GM21381 (cell line): ENCODE data around the gene ADCYAP1R1.

Experiments used
- ATAC-seq: cut with Tn5 transposase; IDR thresholded peaks from one replicate; pipeline ENCODE4 v1.9.1; 2021; ENCODE audit warnings: mild to moderate bottlenecking, moderate library complexity; ENCODE audit not compliant: unreplicated experiment

Gene ADCYAP1R1

DNA sequence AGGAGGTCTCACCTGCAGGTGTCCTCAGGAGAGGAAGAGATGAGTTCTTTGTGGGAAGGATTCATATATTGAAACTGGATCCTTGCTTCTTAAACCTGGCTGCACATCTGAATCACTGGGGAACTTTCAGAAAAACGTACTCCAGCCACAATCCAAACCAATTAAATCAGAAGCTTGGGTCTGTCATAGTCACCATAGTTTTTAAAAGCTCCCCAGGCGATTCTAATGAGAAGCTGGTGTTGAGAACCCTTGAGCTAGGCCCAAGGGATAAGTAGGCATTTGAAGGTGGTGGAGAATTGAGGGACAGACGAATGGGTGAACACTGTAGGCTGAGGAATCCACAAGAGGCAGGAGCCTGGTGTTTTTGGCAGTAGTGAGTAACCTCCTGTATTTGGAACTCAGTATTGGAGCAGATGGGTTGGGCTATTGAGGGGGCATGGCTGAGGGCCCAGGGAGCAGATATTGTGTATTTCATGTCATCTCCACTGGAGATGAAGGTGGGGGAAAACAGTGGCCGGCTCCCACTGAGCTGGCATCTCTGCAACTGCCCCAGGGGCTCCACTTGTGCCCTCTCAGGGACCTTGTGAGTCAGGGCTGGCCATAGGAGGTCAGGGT lies 14.5 kb downstream of the ADCYAP1R1 start:
- ATAC-seq: no peak

DNA sequence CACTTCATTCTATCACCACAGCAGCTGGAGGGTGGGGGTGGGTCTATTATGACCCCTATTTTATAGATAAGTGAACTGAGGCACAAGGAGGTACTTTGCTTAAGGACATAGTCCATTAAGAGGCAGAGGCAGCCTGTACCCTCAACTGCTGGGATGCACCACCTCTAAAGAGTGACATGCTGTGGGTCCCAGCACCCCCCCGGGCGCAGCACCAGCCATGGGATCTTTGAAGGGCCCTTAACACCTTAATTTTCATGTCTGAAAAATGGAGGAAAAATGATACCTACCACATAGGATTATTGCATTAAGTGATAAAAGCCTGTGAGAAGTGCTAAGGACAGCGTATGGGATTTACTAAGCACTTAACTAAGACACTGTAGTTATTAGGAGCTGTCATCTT lies 15.4 kb downstream of the ADCYAP1R1 start:
- ATAC-seq: no peak

DNA sequence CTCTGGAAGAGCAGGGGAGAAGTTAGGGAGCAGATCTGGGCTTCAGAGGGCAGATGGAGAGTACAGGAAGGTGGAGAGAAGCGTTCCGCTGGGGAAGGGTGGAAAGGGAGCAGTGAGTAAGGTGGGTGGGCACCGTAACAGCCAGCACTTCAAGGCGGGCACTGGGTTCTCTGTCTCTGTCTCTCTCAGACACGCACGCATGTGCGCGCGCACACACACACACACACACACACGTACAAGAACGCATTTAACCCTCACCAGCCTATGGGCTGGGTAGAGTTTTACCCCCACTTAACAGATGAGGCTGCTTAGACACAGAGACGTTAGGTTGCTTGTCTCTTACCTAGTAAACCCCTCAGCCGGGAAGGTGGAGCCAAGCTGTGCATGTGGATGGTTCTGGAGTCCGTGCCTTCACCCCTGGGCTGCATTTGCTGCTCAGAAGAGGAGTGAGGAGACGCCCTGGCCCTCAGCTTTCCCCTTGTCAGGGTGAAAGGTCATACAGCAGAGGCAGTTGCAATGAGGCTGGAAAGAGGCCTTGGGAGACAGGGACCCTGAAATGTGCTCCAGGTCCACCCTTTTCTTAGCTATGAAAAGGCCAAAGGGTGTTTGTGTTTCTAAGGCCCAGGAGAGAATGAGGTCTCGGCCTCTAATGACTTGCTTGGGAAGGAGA lies 16.0 kb downstream of the ADCYAP1R1 start:
- ATAC-seq: no peak

GRCh38 chr7:31069860-31070555 lies 17.9 kb downstream of the ADCYAP1R1 start:
- no peak for ATAC-seq

GRCh38 chr7:31070991-31071644 lies 19.0 kb downstream of the ADCYAP1R1 start:
- ATAC-seq: no peak

GRCh38 chr7:31071645-31072029 lies 19.5 kb downstream of the ADCYAP1R1 start:
- ATAC-seq: no peak

- no peak for ATAC-seq
These were observed 21.4 kb downstream of the ADCYAP1R1 start for GRCh38 chr7:31073326-31074119.

- no peak for ATAC-seq
These were observed 21.9 kb downstream of the ADCYAP1R1 start for GRCh38 chr7:31074120-31074383.

GRCh38 chr7:31074403-31075085 lies 22.4 kb downstream of the ADCYAP1R1 start:
- no peak for ATAC-seq

GRCh38 chr7:31075086-31075405 lies 22.9 kb downstream of the ADCYAP1R1 start:
- ATAC-seq: no peak

DNA sequence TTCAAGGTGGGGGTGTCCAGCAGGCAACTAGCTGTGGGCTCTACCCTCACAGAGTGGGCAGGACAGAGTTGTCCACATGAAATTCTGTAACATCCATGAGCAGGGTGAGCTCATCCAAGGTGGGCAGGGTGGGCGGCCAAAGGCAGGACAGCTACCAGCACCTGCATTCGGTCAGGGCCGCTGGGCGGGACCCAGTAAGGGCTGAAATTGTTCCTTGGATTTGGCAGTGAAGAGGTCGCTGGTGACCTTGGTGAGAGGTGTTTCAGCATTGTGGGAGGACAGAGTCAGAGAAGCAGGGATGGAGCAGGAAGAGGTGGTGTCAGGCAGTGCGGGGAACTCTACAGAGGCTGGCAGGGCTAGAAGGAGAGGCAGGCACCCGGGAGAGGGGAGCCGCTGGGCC lies 23.9 kb downstream of the ADCYAP1R1 start:
- no peak for ATAC-seq

DNA sequence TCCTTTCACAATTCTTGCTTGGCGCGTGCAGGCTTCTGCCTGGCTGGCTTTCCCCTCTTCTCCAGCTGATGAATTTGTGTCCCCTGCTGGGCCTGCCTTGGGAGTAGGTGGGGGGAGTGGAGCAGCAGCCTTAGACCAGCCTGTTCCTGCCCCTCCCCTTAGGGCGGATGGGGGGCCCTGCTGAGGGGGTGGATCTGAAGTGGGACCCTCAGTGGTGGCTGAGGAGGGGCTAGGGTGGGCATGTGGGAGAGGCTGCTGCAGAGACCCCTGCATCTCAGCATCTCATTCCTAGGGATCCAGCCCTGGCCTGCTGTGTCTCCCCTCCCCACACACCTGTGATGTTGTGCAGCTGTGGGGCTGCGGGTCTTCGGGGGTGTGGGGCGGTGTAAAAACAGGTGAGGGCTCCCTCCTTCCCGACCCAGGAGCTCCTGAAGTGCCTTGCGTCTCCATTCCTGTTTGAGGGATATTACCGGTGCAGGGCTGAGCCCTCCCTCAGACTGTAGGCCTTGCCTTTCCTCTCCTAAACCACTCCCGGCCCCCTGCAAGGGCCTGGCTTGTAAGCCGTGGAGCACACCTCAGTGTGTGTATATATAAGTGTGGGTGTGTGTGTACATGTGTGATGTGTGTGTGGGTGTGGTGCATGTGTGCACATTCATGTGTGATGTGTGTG lies 24.7 kb downstream of the ADCYAP1R1 start:
- no peak for ATAC-seq

DNA sequence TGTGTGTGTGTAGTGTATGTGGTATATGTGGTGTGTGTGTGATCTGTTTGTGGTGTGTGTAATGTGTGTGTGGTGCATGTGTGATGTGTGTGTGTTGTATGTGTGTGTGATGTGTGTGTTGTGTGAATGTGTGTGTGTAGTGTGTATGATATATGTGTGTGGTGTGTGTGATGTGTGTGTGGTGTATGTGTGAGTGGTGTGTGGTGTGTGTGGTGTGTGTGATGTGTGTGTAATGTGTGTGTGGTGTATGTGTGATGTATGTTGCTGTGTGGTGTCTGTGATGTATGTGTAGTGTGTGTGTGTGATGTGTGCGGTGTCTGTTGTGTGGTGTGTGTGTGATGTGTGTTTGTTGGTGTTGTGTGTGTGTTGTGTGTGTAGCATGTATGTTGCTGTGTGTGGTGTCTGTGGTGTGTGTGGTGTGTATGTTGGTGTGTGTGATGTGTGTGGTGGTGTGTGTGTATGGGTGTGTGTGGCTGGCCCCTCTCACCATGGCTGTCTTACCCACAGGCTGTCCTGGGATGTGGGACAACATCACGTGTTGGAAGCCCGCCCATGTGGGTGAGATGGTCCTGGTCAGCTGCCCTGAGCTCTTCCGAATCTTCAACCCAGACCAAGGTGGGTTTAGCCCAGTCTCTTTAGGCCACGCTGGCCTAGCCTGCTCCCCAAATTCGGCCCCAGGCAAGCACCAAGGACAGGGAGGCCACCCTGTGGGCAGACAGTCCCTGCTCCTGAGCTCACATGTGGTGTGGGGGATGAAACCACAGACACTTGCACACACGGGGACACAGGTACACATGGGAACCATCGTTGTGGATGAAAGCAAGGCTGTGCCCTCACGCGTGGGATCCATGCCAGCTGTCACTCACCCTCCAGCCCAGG lies 25.6 kb downstream of the ADCYAP1R1 start:
- ATAC-seq: no peak

DNA sequence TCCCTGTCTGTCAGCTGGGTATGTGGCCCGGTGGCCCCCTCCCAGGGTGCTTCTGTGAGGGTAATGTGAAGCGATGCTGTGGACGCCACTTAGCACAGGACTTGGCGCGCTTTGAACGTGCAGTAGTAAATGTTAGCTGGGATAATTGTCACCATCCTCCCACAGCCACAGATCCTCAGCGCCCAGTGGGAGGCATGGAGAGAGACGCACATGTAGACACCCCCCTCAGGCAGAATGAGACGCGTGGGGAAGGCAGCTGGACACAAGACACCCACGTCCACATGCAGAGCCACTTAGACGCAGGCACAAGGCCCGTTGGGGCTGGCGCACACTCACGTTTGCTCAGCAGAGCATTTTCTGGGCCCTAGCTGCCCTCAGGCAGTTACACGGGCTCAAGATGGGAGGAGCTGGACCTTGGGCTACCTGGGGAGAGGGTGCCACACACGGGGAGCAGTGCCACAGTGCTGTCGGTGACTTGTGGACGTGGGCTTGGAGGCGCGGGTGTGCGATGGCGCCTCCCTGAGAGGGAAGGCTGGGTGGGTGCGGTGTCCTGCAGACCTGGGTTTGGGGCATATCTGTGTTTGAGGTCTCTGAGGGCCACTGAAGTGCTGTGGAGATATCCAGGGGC lies 26.4 kb downstream of the ADCYAP1R1 start:
- no peak for ATAC-seq

DNA sequence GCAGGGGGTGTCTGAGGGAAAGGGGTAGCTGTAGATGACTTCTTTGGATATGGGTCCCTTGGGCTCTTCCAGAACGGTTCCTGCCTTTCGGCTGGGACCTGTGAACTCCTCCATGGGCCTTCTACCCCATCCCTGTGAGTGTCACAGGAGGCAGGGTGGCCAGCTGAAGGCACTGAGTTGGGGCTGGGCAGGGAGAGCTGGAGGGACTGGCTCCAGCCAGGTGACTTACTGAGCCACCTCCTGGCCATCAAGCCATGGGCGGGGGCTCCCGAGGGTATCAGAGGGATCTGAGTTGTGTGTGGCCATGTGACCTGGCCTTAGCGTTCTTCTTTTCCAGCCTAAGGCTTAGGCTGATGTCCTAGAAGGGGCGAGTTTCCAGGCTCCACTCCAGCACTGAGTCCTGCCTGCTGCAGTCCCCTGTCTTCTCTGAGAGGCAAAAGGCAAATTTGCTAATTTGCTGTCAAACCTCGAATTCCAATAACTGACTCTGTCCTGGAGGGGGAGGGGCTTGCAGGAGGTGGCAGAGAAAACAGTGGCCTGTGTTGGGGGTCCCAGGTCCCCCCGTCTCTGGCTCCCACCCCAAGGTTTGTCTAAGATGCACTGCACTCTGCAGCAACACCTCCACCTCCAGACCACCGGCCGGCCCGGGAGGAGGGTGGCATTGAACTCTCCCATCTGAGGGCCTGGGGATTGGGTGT lies 27.2 kb downstream of the ADCYAP1R1 start:
- ATAC-seq: no peak

- no peak for ATAC-seq
These were observed 27.9 kb downstream of the ADCYAP1R1 start for GRCh38 chr7:31079824-31080511.

DNA sequence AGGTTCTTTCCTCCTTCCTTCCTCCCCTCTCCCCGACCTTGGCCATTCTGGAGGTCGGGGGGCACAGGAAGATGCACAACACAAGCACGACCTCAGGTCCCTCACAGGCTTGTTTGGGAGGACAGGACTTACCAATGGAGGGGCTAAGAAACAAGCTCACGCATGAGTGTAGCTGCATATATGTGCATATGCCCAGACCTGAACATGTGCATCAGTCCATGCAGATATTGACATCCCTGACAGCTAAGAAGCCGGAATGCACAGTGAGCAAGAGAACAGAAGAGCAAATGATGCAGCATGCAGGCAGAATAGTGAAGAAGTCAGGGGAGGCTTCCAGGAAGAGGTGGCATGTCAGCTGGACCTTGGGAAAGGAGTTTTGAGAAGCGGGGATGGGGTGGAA lies 28.7 kb downstream of the ADCYAP1R1 start:
- ATAC-seq: no peak

GRCh38 chr7:31082017-31082416 lies 29.9 kb downstream of the ADCYAP1R1 start:
- ATAC-seq: no peak
